ENCODE data around the gene MLN. TPM values are rescaled to one million over a fixed set of nuclear protein-coding genes. Genes with fewer than 3 reads are reported as not detected.

Gene MLN
- total RNA-seq, 4 donors from 2014 or later: not detected

DNA sequence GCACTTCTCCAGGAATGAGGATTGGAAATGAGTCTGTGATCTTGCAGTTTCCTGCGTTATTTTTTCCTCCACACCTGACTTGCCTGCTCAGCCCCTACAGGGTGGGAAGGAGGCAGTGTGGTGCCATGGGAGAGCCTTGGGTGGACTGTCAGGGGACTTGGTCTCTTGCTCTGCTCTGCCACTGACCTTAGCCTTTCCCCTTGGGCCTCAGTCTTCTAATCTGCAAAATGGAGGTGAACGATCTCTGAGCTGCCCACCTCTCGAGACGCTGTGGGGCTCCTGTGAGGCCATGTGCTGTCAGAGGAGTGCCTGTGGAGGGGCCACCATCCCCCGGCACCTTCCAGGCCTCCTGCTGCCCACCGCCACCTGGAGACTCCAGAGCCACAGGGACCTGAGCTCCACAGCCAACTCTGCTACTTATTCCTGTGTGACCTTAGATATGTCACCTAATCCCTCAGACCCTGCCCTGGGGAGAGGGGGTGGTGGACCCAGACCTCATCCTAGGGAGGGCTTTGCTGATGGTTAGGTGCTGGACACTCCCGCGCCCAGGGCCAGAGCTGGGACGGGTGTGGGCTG, 45.8 kb upstream of the MLN start:
- Histone ChIP-seq H3K27me3 (no peaks in the 10 kb centered on the region), H3K4me3 (replicated peaks in 1 of 3) (no peak overlapping the region), H3K9me3 (no peaks in the 10 kb centered on the region), H3K36me3 (no peaks in the 10 kb centered on the region), H3K4me1 (peaks cover 5 to 9% of the 10 kb centered on the region in 2 donors), H3K27ac (no peak overlapping the region)
- DNase-seq: no peak
- TF ChIP-seq, protein P1, sequence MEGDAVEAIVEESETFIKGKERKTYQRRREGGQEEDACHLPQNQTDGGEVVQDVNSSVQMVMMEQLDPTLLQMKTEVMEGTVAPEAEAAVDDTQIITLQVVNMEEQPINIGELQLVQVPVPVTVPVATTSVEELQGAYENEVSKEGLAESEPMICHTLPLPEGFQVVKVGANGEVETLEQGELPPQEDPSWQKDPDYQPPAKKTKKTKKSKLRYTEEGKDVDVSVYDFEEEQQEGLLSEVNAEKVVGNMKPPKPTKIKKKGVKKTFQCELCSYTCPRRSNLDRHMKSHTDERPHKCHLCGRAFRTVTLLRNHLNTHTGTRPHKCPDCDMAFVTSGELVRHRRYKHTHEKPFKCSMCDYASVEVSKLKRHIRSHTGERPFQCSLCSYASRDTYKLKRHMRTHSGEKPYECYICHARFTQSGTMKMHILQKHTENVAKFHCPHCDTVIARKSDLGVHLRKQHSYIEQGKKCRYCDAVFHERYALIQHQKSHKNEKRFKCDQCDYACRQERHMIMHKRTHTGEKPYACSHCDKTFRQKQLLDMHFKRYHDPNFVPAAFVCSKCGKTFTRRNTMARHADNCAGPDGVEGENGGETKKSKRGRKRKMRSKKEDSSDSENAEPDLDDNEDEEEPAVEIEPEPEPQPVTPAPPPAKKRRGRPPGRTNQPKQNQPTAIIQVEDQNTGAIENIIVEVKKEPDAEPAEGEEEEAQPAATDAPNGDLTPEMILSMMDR (IDR thresholded peaks at IDR 0.05): no peak
- no peak for TF ChIP-seq POLR2A (IDR thresholded peaks at IDR 0.05)
- 94 to 97% methylated on average over 9 of the region's 9 CpGs for WGBS, 2 donors
- intact Hi-C loops (cut with DNase I): no loop called here

DNA sequence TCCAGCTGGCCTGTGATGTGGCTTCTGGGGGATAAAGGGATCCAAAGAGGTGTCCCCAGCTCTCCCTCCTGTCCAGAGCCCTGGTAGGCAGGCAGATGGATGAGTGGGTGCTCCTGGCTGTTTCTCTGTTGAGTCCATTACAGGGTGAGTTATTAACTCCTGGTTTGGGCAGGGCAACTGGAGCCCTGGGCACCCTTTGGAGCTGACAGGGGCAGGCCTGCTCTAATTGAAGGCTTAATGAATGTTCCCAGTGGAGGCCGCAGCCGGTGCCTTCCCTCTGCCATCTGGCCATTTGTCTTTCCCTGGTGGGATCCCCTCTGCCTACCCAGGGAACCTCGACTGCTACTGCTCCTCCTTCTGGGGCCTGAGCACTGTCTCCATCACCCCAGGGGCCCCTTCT, 44.7 kb upstream of the MLN start:
- H3K27me3 ChIP-seq: no peaks in the 10 kb centered on the region
- TF ChIP-seq POLR2A (IDR thresholded peaks at IDR 0.05): no peak
- TF ChIP-seq, protein P1 (IDR thresholded peaks at IDR 0.05): no peak
- H3K9me3 ChIP-seq: no peaks in the 10 kb centered on the region
- intact Hi-C loops (cut with DNase I): no loop called here
- H3K27ac ChIP-seq: no peak overlapping the region
- peaks cover 5 to 9% of the 10 kb centered on the region in 2 donors for H3K4me1 ChIP-seq
- DNase-seq: no peak
- no peaks in the 10 kb centered on the region for H3K36me3 ChIP-seq
- WGBS, 2 donors: 78 to 97% methylated on average over 2 to 3 of the region's 3 CpGs
- H3K4me3 ChIP-seq (replicated peaks in 1 of 3): no peak overlapping the region

DNA sequence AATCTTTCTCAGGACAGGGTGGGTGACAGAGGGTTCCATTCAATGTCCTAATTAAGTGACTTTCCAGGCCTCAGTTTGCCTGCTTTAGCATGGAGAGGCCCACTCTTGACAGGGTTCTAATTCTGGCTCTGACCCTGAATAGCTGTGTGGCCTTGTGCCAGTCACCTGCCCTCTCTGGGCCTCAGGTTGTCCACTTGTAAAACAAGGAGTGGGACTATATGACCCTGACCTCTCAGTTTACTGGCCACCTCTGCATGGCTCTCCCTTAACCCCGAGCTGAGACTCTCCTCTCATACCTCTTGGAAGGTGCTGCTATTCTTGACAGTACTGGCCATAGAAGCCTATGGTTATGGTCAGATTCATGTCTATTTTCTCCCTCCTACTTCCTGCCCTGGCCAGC, 44.1 kb upstream of the MLN start:
- intact Hi-C loops (cut with DNase I): no loop called here
- TF ChIP-seq, protein P1 (IDR thresholded peaks at IDR 0.05): no peak
- WGBS, 2 donors: 94 to 100% methylated on average over 1 of the region's 1 CpG
- no peak for DNase-seq
- no peaks in the 10 kb centered on the region for H3K27me3 ChIP-seq
- peaks cover 5 to 9% of the 10 kb centered on the region in 2 donors for H3K4me1 ChIP-seq
- H3K4me3 ChIP-seq (replicated peaks in 1 of 3): no peak overlapping the region
- H3K9me3 ChIP-seq: no peaks in the 10 kb centered on the region
- H3K36me3 ChIP-seq: no peaks in the 10 kb centered on the region
- H3K27ac ChIP-seq: no peak overlapping the region

DNA sequence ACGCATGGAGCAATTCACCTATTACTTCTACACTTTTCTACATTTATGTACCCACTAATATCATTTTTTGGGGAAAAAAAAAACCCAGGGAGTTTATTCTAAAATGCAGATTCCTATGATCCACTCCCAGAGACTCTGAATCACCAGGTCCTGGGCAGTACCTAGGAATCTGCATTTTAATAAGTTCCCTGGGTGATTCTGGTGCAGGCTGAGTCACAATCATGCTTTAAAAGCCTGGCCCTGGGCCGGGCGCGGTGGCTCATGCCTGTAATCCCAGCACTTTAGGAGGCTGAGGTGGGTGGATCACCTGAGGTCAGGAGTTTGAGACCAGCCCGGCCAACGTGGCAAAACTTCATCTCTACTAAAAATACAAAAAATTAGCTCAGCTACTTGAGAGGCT, 43.3 kb upstream of the MLN start:
- H3K4me1 ChIP-seq: peaks cover 5 to 9% of the 10 kb centered on the region in 2 donors
- no peak overlapping the region for H3K27ac ChIP-seq
- no peaks in the 10 kb centered on the region for H3K27me3 ChIP-seq
- H3K9me3 ChIP-seq: no peaks in the 10 kb centered on the region
- no peak for DNase-seq
- H3K36me3 ChIP-seq: no peaks in the 10 kb centered on the region
- no peak overlapping the region for H3K4me3 ChIP-seq (replicated peaks in 1 of 3)
- intact Hi-C loops (cut with DNase I): no loop called here
- no peak for TF ChIP-seq POLR2A (IDR thresholded peaks at IDR 0.05)
- TF ChIP-seq, protein P1 (IDR thresholded peaks at IDR 0.05): no peak
- 64 to 66% methylated on average over 6 of the region's 6 CpGs for WGBS, 2 donors

DNA sequence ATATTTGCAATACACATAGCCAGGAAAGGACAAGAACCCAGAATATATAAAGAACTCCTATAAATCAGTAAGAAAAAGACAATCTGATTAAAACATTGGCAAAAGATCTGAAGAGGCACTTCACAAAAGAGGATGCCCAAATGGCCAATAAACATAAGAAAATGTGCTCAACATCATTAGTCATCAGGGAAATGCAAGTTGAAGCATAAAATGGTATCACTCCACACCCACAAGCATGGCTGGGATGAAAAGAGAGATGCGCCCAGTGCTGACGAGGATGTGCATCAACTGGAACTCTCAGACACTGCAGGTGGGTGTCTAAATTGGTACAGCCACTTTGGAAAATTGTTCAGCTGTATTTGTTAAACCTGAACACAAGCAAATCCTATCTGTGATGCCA, 42.4 kb upstream of the MLN start:
- no peak for DNase-seq
- no peak overlapping the region for H3K4me3 ChIP-seq (replicated peaks in 1 of 3)
- intact Hi-C loops (cut with DNase I): no loop called here
- H3K4me1 ChIP-seq: peaks cover 5 to 9% of the 10 kb centered on the region in 2 donors
- no peaks in the 10 kb centered on the region for H3K9me3 ChIP-seq
- 93 to 96% methylated on average over 2 of the region's 2 CpGs for WGBS, 2 donors
- H3K27ac ChIP-seq: no peak overlapping the region
- H3K36me3 ChIP-seq: no peaks in the 10 kb centered on the region
- H3K27me3 ChIP-seq: no peaks in the 10 kb centered on the region
- no peak for TF ChIP-seq POLR2A (IDR thresholded peaks at IDR 0.05)
- TF ChIP-seq, protein P1 (IDR thresholded peaks at IDR 0.05): no peak

Data from thyroid gland (tissue), 4 donors.